Astrocyte (in vitro differentiated cells and primary cell): ENCODE measurements around the gene PKD2. TPM values are rescaled to one million over a fixed set of nuclear protein-coding genes. Genes with fewer than 3 reads are reported as not detected.

Experiments
- DNase-seq: peaks from one replicate; pipeline ENCODE4 v3.0.0-alpha.2; 2010; ENCODE audit warnings: low read depth
- FAIRE-seq: peaks from 2 replicates; lab custom pipeline; 2011; peaks lifted over from hg19 to GRCh38; lab: Jason Lieb, UNC
- H2AFZ ChIP-seq: 2 replicates; pipeline ENCODE4 v1.6.0; 2012; ENCODE audit warnings: low read depth, low read length, inconsistent platforms
- H3K27ac ChIP-seq: 2 replicates; pipeline ENCODE4 v1.5.1; 2011; ENCODE audit warnings: low read depth, low read length, inconsistent platforms
- H3K27me3 ChIP-seq: 2 replicates; pipeline ENCODE4 v1.6.0; 2011; ENCODE audit warnings: low read length, inconsistent platforms; ENCODE audit not compliant: insufficient read depth
- H3K36me3 ChIP-seq: 2 replicates; pipeline ENCODE4 v1.5.1; 2011; ENCODE audit warnings: low read length, inconsistent platforms; ENCODE audit not compliant: insufficient read depth
- H3K4me1 ChIP-seq: 2 replicates; pipeline ENCODE4 v1.5.1; 2011; ENCODE audit warnings: low read length, inconsistent platforms; ENCODE audit not compliant: insufficient read depth
- H3K4me2 ChIP-seq: 2 replicates; pipeline ENCODE4 v1.6.0; 2012; ENCODE audit warnings: low read length, inconsistent platforms
- H3K4me3 ChIP-seq: 2 replicates; pipeline ENCODE4 v1.5.1; 2011; ENCODE audit warnings: low read depth, mild to moderate bottlenecking, low read length, inconsistent platforms; ENCODE audit not compliant: insufficient read depth
- H3K79me2 ChIP-seq: 2 replicates; pipeline ENCODE4 v1.6.0; 2012; ENCODE audit warnings: mild to moderate bottlenecking, low read length, inconsistent platforms; ENCODE audit not compliant: insufficient read depth
- H3K9ac ChIP-seq: 2 replicates; pipeline ENCODE4 v1.6.0; 2012; ENCODE audit warnings: mild to moderate bottlenecking, low read length, inconsistent platforms
- H3K9me3 ChIP-seq: 2 replicates; pipeline ENCODE4 v1.5.1; 2012; ENCODE audit warnings: low read depth, mild to moderate bottlenecking, low read length, inconsistent platforms; ENCODE audit not compliant: insufficient read depth
- H4K20me1 ChIP-seq: 2 replicates; pipeline ENCODE4 v1.6.0; 2012; ENCODE audit warnings: low read length, inconsistent platforms; ENCODE audit not compliant: insufficient read depth
- H3K27ac Mint-ChIP-seq: one replicate; pipeline ENCODE4 v1.8.0; 2021; ENCODE audit warnings: mild to moderate bottlenecking, mixed read lengths; ENCODE audit not compliant: unreplicated experiment
- H3K27me3 Mint-ChIP-seq: one replicate; pipeline ENCODE4 v1.8.0; 2021; ENCODE audit warnings: low read depth, mixed read lengths; ENCODE audit not compliant: unreplicated experiment
- H3K36me3 Mint-ChIP-seq: one replicate; pipeline ENCODE4 v1.8.0; 2021; ENCODE audit warnings: low read depth, mixed read lengths; ENCODE audit not compliant: unreplicated experiment
- H3K4me1 Mint-ChIP-seq: one replicate; pipeline ENCODE4 v1.8.0; 2021; ENCODE audit warnings: low read depth, mixed read lengths; ENCODE audit not compliant: unreplicated experiment
- H3K4me3 Mint-ChIP-seq: one replicate; pipeline ENCODE4 v1.8.0; 2021; ENCODE audit warnings: mild to moderate bottlenecking, moderate library complexity, mixed read lengths; ENCODE audit not compliant: unreplicated experiment
- H3K9me3 Mint-ChIP-seq: one replicate; pipeline ENCODE4 v1.8.0; 2021; ENCODE audit warnings: mild to moderate bottlenecking, mixed read lengths; ENCODE audit not compliant: unreplicated experiment
- EZH2 ChIP-seq: IDR thresholded peaks from 2 replicates; pipeline ENCODE4 v1.6.1; 2012; ENCODE audit warnings: mild to moderate bottlenecking, low read length, inconsistent platforms; ENCODE audit not compliant: insufficient read depth
- total RNA-seq: library from RNA; stranded (reverse); gene quantifications from 2 replicates; pipeline ENCODE4 v1.2.1, GENCODE V29; 2021
- TF ChIP-seq, protein P1 (sequence below): IDR thresholded peaks from 2 replicates; pipeline ENCODE4 v1.5.1; 2011; ENCODE audit warnings: low read depth, mild to moderate bottlenecking, inconsistent platforms, low read length, moderate library complexity; ENCODE audit not compliant: insufficient read depth

The PKD2 gene
- total RNA-seq, 1 donor from 2014 or later = 19.7 TPM

DNA sequence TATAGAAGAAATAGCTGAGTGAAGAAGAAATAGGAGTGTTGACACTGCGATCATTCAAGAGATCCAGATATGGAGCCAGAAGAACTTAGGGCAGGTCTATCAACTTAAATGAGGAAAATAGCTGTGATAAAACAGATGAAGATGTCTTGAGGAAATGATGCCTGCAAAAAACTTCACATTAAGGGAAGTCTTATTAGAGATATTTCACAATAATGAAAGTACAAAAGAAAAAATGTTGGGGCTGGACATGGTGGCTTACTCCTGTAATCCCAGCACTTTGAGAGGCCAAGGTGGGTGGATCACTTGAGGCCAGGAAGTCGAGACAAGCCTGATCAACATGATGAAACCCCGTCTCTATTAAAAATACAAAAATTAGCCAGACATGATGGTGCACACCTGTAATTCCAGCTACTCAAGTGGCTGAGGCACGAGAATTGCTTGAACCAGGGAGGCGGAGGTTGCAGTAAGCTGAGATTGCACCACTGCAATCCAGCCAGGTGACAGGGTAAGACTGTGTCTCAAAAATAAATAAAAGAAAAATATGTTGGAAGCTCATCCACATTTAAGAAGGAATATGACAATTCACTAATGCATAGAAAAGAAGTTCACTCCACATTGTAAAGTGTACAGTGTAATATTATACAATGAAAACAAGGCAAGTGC, 56.3 kb downstream of the PKD2 start:
- Histone ChIP-seq H3K4me2 (no peak overlapping the region), H3K36me3 (peaks cover 35% of the 10 kb centered on the region), H3K9me3 (peaks cover 2% of the 10 kb centered on the region), H3K4me1 (no peaks in the 10 kb centered on the region), H3K9ac (no peak overlapping the region), H2AFZ (no peak overlapping the region), H3K27ac (no peak overlapping the region), H4K20me1 (no peaks in the 10 kb centered on the region), H3K4me3 (no peak overlapping the region), H3K27me3 (no peaks in the 10 kb centered on the region), H3K79me2 (no peaks in the 10 kb centered on the region)
- no peak overlapping the region for H3K27ac Mint-ChIP-seq
- peaks cover 1% of the 10 kb centered on the region for H3K9me3 Mint-ChIP-seq
- no peaks in the 10 kb centered on the region for H3K27me3 Mint-ChIP-seq
- H3K36me3 Mint-ChIP-seq = peaks cover 17% of the 10 kb centered on the region
- peaks cover 10% of the 10 kb centered on the region for H3K4me1 Mint-ChIP-seq
- DNase-seq (no peak), FAIRE-seq (no peak)
- TF ChIP-seq, protein P1, sequence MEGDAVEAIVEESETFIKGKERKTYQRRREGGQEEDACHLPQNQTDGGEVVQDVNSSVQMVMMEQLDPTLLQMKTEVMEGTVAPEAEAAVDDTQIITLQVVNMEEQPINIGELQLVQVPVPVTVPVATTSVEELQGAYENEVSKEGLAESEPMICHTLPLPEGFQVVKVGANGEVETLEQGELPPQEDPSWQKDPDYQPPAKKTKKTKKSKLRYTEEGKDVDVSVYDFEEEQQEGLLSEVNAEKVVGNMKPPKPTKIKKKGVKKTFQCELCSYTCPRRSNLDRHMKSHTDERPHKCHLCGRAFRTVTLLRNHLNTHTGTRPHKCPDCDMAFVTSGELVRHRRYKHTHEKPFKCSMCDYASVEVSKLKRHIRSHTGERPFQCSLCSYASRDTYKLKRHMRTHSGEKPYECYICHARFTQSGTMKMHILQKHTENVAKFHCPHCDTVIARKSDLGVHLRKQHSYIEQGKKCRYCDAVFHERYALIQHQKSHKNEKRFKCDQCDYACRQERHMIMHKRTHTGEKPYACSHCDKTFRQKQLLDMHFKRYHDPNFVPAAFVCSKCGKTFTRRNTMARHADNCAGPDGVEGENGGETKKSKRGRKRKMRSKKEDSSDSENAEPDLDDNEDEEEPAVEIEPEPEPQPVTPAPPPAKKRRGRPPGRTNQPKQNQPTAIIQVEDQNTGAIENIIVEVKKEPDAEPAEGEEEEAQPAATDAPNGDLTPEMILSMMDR = no peak
- TF ChIP-seq EZH2 = no peak
- H3K4me3 Mint-ChIP-seq = no peak overlapping the region

DNA sequence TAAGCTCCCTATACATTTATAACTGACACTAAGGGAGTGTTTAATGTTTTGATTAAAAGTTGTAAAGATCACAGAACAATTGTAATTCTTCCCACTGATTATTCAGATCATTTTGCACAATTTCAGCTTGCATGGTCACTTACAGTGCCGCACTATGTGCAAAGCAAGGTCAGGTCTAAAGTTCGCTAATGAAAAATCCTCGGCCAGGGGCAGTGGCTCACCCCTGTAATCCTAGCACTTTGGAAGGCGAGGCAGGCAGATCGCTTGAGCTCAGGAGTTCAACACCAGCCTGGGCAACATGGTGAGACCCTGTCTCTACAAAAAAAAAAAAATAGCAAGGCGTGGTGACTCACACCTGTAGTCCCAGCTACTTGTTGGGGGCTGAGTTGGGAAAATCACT, 57.0 kb downstream of the PKD2 start:
- Histone ChIP-seq H3K9ac (no peak overlapping the region), H3K4me1 (no peaks in the 10 kb centered on the region), H2AFZ (no peak overlapping the region), H3K36me3 (peaks cover 35% of the 10 kb centered on the region), H3K79me2 (no peaks in the 10 kb centered on the region), H3K4me3 (no peak overlapping the region), H3K27me3 (no peaks in the 10 kb centered on the region), H3K27ac (no peak overlapping the region), H4K20me1 (no peaks in the 10 kb centered on the region), H3K9me3 (peaks cover 2% of the 10 kb centered on the region), H3K4me2 (no peak overlapping the region)
- Mint-ChIP-seq H3K4me1 (peaks cover 10% of the 10 kb centered on the region), H3K27me3 (no peaks in the 10 kb centered on the region), H3K36me3 (peaks cover 19% of the 10 kb centered on the region), H3K9me3 (peaks cover 1% of the 10 kb centered on the region), H3K4me3 (no peak overlapping the region), H3K27ac (no peak overlapping the region)
- FAIRE-seq (no peak), DNase-seq (no peak)
- TF ChIP-seq EZH2 = no peak
- TF ChIP-seq, protein P1 = no peak

DNA sequence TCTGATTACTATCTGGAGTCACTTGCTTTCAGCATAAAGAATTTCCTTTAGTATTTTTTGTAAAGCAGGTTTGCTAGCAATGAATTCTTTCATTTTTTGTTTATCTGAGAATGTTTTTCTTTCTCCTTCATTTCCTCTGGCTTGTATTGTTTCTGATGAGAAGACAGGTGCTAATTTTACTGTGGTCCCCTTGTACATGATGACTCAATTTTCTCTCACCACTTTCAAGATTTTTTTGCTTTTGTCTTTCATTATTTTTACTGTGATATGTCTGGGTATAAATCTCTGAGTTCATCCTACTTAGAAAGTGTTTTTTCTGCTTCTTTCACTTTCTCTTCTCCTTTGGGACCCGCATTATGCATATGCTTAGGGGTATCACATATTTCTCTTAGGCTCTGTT, 62.6 kb downstream of the PKD2 start:
- Mint-ChIP-seq H3K27me3 (no peaks in the 10 kb centered on the region), H3K36me3 (peaks cover 38% of the 10 kb centered on the region), H3K27ac (no peak overlapping the region), H3K9me3 (peaks cover 5% of the 10 kb centered on the region), H3K4me1 (no peaks in the 10 kb centered on the region), H3K4me3 (no peak overlapping the region)
- H3K4me3 ChIP-seq = no peak overlapping the region
- H3K79me2 ChIP-seq = no peaks in the 10 kb centered on the region
- DNase-seq (peak; percentile 4), FAIRE-seq (no peak)
- no peak for TF ChIP-seq EZH2
- TF ChIP-seq, protein P1 = no peak
- no peak overlapping the region for H2AFZ ChIP-seq
- no peak overlapping the region for H3K4me2 ChIP-seq
- H4K20me1 ChIP-seq = no peaks in the 10 kb centered on the region
- H3K27ac ChIP-seq = no peak overlapping the region
- no peak overlapping the region for H3K9ac ChIP-seq
- H3K27me3 ChIP-seq = no peaks in the 10 kb centered on the region
- H3K36me3 ChIP-seq = peaks cover 33% of the 10 kb centered on the region
- no peaks in the 10 kb centered on the region for H3K4me1 ChIP-seq
- peaks cover 5% of the 10 kb centered on the region for H3K9me3 ChIP-seq
